Measurements from ENCODE around the gene CRACDL.
"Not testable (repeated sequence)": the region's sequence is repeated elsewhere in the genome, so short reads cannot be mapped to it uniquely, and the experiment has no call there.

Gene CRACDL

GRCh38 chr2:98882971-98883779 is 52.9 kb downstream of the CRACDL start:
- DNase-seq (ENCODE audit: low read depth) = no peak
- no peak for TF ChIP-seq CTCF (conservative IDR thresholded peaks at IDR 0.05; ENCODE audit: low read depth, low read length)

GRCh38 chr2:98882368-98882767 is 53.7 kb downstream of the CRACDL start:
- TF ChIP-seq CTCF (conservative IDR thresholded peaks at IDR 0.05; ENCODE audit: low read depth, low read length) = no peak
- DNase-seq (ENCODE audit: low read depth) = no peak

More at GRCh38 chr2:98882971-98883779, 52.9 kb downstream of the CRACDL start:
- H3K4me3 ChIP-seq (ENCODE audit: low read length) = no peak overlapping the region

GRCh38 chr2:98881153-98881650 is 54.8 kb downstream of the CRACDL start:
- no peak for TF ChIP-seq CTCF (conservative IDR thresholded peaks at IDR 0.05; ENCODE audit: low read depth, low read length)
- H3K4me3 ChIP-seq (ENCODE audit: low read length) = no peak overlapping the region
- no peak for DNase-seq (ENCODE audit: low read depth)

More at GRCh38 chr2:98882368-98882767, 53.7 kb downstream of the CRACDL start:
- H3K4me3 ChIP-seq (ENCODE audit: low read length) = no peak overlapping the region

DNA sequence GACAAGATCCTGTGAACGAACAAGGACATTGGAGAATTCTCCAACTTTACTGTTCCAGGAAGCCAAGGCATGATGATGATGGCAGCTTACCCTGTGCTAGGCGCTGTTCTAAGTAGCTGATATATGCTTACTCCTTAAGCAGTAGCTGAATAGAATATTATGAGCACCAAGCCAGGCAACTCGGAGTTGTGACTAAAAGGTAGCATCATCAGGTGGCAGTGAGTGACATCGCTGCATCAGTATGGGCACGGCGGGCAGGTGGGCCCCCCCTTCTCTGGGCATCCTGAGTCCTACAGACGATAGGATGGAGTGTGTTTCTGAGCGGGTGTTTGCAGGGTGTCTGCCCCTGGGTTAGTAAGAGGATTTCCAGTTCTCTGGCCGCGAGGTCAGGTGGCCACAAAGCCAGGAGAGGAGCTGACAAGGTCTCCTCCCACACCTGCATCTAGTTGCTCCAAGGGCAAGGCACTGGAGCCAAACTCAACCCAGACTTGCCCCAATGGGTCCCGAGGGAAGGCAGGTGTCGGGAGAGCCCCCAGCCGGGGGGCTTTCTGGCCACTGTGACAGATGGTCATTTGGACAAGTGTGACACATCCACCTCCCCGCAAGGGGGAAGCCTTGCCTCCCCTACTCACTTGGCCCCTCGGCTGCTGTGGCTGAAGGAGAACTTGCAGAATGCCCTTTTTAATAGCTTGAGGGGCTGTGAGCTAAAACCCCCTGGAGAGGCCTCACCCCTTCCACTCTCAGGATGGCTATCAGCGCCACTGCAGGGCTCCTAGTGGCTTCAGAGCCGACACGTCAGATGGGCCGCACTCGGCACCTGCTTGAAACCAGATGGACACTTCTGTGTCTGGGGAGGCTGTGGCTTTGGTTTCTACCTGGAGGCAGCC is 55.5 kb downstream of the CRACDL start:
- no peak for DNase-seq (ENCODE audit: low read depth)
- H3K4me3 ChIP-seq (ENCODE audit: low read length) = no peak overlapping the region
- no peak for TF ChIP-seq CTCF (conservative IDR thresholded peaks at IDR 0.05; ENCODE audit: low read depth, low read length)

DNA sequence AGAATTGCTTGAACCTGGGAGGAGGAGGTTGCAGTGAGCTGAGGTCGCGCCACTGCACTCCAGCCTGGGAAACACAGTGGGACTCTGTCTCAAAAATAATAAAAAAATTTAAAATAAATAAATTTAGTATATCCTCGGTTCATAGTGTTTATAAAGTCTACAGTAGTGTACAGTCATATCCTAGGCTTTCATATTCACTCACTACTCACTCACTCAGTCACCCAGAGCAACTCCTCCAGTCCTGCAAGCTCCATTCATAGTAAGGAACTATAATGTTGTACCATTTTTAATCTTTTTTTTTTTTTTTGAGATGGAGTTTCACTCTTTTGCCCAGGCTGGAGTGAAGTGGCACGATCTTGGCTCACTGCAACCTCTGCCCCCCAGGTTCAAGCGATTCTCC is 58.4 kb downstream of the CRACDL start:
- DNase-seq (ENCODE audit: low read depth) = not testable (repeated sequence)

DNA sequence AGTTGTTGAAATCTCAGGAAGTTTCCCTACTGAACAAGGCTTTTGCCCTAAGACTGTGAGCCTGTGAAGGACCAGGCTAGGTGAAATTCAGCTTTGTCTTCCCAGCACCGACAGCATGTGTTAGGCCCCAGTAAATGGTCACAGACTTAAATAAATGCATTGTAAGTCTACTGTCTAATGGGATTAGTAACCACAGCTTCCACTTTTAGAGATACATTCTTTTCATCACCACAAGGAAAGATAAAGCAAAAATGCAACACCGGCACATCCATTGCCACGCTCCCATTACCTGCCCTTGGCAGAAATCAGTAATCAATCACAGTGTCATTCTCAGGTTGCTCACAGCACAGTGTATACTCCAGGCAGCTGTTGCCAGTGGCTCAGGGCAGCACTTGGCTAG is 59.3 kb downstream of the CRACDL start:
- peak; percentile 32 for DNase-seq (ENCODE audit: low read depth)
- TF ChIP-seq CTCF (conservative IDR thresholded peaks at IDR 0.05; ENCODE audit: low read depth, low read length) = no peak
- no peak overlapping the region for H3K4me3 ChIP-seq (ENCODE audit: low read length)

More for the DNA sequence above, 58.4 kb downstream of the CRACDL start:
- H3K4me3 ChIP-seq (ENCODE audit: low read length) = not testable (repeated sequence)

- TF ChIP-seq CTCF (conservative IDR thresholded peaks at IDR 0.05; ENCODE audit: low read depth, low read length) = no peak
- H3K4me3 ChIP-seq (ENCODE audit: low read length) = no peak overlapping the region
- DNase-seq (ENCODE audit: low read depth) = no peak
Measured at GRCh38 chr2:98875746-98876145, 60.3 kb downstream of the CRACDL start.
